ENCODE data around the gene LY86.

- TF ChIP-seq YY1 (IDR thresholded peaks at IDR 0.05; ENCODE audit: low read depth, low read length): no peak
- no peak for TF ChIP-seq RBBP5 (conservative IDR thresholded peaks at IDR 0.05)
Measured at GRCh38 chr6:6593867-6594468, 5.4 kb downstream of the LY86 start.

All from GM12878 (cell line).